Iris pigment epithelial cell (primary cell): ENCODE data around the gene PIP5K1B.
A peak's percentile ranks its signal among the peaks of the same experiment; 100 is the strongest.
"Not testable (repeated sequence)": the region's sequence is repeated elsewhere in the genome, so short reads cannot be mapped to it uniquely, and the experiment has no call there.

Source experiments
- DNase-seq: peaks from one replicate; pipeline ENCODE4 v3.0.0-alpha.2; 2011; ENCODE audit warnings: low read depth

PIP5K1B gene

DNA sequence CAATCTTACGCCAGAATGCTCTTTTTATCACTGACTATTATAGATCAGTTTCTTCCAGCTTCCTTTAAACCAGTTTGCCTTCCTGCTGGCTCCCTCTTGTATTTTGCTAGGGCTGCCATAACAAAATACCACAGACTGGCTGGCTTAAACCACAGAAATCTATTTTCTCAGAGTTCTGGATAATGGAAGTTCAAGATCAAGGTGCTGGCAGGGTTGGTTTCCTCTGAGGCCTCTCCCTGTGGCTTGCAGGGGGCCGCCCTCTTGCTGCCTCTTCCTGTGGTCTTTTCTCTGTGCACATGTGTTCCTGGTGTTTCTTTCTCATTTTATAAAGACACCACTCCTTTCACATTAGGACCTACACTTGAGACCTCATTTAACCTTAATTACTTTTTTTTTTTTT is 323.7 kb downstream of the PIP5K1B start:
- no peak for DNase-seq

DNA sequence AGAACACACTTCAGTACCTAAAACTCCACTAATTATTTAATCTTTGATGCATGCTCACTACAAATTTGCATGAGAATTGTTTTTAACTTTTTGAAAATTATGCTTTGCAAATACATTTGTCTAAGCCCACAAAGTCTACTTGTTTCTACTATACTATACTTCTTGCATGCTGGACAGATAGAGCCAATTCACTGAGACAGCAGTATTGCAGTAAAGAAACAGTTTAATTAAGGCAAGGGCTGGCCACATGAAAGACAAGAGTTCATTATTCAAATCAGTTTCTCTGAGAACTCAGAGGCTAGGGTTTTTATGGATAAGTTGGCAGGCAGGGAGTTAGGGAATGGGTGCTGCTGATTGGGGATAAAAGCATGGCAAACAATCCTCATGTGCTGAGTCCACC is 324.5 kb downstream of the PIP5K1B start:
- no peak for DNase-seq

DNA sequence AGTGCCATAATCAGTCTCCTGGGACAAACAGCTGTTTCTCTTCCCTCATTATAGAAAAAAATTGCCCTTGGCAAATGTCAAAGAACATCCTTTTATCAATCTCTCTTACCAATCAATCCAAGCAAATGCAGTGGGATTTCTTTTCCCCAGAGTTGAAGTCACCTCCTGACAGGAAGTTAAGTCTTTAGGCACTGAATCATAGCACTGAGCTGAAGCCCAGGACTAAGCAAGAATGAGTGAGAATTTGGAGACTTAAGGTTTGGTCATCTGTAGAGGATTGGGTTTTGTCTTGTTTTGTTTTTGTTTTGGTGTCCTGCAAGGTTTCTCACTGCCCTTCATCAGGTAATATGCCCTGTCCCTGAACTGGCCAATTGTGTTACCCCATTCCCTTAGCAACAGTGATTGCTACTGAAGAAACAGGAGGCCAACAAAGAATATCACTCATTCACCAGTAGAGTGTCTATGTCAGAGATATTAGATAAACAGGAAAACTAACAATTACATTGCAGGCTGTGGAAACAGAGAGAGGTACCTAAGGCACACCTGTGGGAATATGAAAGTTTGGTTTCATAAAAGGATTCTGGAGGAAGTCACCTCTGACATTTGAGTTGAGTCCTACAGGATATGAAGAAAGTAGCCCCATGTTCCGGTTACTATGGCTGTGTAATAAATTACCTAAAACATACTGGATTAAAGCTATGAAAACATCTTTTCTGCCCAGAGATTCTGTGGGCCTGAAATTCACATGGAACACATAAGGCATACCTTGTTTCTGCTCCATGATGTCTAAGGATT is 326.0 kb downstream of the PIP5K1B start:
- peak; percentile 63 for DNase-seq

DNA sequence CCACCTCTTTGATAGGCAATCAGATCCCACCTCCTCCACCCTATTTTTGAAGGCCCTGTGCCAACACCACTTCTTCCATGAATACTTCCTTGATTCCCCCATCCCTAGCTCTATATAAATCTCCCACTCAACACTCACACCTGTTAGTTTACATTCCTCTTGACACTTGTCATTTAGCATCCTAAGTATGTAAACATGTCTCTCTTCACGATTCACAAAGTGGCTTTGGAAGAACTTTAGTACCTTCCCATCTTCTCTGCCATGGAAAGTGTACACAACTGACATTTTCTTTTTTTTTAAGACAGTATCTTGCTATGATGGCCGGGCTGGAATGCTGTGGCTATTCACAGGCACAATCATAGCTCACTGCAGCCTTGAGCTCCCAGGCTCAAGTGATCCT is 329.0 kb downstream of the PIP5K1B start:
- DNase-seq, result no peak

DNA sequence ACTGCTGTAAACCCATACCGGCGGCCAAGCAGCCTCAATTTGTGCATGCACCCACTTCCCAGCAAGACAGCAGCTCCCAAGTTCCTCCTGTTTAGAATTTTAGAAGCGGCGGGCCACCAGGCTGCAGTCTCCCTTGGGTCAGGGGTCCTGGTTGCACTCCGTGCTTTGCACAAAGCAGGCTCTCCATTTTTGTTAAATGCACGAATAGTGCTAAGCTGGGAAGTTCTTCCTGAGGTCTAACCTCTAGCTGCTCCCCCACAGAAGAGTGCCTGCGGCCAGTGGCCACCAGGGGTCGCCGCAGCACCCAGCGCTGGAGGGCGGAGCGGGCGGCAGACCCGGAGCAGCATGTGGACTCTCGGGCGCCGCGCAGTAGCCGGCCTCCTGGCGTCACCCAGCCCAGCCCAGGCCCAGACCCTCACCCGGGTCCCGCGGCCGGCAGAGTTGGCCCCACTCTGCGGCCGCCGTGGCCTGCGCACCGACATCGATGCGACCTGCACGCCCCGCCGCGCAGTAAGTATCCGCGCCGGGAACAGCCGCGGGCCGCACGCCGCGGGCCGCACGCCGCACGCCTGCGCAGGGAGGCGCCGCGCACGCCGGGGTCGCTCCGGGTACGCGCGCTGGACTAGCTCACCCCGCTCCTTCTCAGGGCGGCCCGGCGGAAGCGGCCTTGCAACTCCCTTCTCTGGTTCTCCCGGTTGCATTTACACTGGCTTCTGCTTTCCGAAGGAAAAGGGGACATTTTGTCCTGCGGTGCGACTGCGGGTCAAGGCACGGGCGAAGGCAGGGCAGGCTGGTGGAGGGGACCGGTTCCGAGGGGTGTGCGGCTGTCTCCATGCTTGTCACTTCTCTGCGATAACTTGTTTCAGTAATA is 330.6 kb downstream of the PIP5K1B start, which contains the start of gene FXN:
Gene FXN, plus strand, starts transcription at position 315 of the 871 bp plus-strand sequence. Its CDS starts 31 bp downstream, at position 346.
- peak; percentile 81 for DNase-seq

DNA sequence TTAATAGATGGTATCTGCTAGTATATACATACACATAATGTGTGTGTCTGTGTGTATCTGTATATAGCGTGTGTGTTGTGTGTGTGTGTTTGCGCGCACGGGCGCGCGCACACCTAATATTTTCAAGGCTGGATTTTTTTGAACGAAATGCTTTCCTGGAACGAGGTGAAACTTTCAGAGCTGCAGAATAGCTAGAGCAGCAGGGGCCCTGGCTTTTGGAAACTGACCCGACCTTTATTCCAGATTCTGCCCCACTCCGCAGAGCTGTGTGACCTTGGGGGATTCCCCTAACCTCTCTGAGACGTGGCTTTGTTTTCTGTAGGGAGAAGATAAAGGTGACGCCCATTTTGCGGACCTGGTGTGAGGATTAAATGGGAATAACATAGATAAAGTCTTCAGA is 331.3 kb downstream of the PIP5K1B start:
- DNase-seq, result peak; percentile 34

DNA sequence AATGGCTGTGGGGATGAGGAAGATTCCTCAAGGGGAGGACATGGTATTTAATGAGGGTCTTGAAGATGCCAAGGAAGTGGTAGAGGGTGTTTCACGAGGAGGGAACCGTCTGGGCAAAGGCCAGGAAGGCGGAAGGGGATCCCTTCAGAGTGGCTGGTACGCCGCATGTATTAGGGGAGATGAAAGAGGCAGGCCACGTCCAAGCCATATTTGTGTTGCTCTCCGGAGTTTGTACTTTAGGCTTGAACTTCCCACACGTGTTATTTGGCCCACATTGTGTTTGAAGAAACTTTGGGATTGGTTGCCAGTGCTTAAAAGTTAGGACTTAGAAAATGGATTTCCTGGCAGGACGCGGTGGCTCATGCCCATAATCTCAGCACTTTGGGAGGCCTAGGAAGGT is 331.8 kb downstream of the PIP5K1B start:
- no peak for DNase-seq

DNA sequence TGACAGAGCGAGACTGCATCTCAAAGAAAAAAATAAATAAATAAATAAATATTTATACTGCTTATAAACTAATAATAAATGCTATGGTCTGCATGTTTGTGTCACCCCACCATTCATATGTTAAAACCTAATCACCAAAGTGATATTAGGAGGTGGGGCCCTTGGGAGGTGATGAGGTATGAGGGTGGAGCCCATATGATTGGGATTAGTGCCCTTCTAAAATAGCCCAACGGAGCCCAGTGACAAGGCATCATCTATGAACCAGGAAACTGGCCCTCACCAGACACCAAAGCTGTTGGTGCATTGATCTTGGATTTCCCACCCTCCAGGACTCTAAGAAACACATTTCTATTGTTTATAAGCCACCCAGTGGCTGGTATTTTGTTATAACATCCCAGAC is 335.6 kb downstream of the PIP5K1B start:
- no peak for DNase-seq

DNA sequence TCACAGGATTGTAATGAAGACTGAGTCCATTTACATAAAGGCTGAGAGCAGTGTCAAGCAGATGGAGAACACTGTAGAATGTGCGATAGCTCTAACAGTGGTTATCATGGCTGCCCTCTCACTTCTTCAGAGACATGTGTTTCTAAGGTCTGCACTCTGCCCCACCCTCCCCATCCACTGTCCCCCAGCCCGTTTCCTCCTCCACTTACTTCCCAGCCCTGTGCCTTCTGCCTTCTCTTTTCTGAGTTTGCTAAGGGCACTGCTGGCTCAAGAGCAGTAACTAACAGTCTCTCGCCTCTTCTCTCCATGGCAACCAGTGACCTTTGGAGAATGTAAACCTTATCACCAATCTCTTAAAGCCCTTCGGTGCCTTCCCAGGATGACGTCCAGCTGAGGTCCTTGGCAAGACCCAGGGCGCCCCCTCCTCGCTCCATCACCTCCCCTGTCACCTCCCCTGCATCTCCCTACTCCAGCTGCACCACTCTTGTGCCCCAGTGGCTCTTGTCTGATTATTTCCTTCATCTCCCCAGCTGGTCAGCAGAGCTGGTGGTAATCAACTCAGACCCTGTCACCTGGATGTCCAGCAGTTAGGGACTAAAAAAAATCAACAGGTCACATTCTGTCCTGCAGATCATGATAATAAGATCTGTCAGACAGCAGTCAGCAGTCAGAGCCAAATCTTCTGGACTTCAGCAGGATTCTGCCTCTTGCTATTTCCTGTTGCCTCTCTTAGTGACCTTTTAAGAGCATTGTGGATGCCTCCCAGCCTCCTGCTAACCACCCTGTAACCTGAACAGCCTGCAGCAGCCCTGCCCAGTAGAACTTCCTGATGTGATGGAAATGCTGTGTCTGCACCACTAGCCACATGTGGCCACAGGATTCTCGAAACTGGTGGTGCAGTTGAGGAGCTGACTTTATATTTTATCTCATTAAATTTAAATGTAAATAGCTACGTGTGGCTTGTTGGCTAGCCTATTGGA is 339.5 kb downstream of the PIP5K1B start:
- DNase-seq, result peak; percentile 90

DNA sequence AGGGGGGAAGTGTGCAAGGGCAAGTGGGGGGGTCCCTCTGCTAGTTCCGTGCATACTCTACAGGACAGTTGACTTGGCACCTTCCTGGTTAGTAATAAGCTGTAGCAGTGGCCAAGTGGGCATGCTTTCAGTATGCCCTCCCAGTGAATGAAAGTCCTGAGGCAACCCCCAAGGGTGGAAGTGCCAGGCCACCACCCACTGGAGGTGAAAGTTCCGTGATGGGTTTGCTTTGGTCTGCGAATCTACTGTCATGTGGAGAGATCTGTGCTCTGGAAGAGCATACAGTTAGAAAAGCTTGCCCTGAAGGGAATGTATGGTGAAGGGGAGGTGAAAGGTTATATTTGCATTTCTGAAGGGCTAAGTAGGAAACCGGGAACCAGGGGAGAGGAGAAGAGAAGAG is 340.8 kb downstream of the PIP5K1B start:
- DNase-seq, result no peak

DNA sequence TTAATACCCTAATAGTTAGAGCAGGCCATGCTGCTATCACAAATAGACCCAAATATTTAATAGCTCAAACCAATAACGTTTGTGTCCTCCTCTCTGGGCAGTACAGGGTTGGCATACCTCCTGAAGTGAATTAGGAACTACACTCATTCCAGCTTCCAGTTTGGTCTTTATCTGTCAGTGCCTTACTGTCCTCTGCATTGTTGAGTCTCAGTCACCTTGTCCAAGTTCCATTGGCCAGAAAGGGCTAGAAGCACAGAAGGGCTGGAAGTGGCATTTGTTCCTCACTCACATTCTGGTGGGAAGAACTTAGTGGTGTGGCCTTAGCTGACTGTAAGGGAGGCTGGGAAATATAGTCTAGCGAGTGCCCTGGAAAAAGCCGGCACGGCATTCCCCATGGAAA is 341.7 kb downstream of the PIP5K1B start:
- DNase-seq, result no peak

DNA sequence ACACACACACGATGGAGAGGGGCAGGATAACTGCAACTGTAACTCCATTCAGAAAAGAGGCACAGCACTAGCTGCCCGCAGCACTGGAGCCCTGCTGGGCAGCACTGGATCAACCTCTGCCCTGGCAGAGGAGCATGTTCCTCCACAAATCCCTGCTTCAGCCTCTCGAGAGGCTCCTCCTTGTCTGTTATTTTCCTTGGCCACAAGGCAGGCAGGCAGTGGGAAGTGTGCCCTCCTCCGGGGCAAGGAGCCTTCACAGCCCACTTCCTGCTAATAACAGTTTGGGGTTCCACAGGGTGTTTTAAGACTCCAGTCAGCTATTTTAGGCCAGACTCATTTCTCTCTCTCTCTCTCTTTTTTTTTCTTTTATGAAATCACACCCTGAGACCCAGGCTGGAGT is 342.3 kb downstream of the PIP5K1B start:
- no peak for DNase-seq

DNA sequence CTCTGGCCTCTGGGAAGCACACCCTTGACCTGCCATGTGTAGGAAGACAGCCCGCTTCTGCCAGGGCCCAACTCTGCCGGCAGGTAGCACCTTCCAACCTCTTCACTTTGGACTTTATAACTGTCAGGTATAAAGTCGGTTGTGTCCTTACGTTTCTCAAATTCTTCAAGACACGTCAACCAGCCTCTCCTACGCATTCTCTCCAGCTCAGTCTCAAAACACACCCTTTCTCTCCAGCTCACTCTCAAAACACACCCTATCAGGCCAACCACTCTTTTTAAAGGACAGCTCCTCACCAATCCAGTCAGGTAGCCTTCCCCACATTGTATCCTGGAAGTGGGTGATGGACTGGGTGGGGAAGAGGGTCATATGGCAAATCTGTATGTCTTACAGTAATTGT is 344.1 kb downstream of the PIP5K1B start:
- no peak for DNase-seq

DNA sequence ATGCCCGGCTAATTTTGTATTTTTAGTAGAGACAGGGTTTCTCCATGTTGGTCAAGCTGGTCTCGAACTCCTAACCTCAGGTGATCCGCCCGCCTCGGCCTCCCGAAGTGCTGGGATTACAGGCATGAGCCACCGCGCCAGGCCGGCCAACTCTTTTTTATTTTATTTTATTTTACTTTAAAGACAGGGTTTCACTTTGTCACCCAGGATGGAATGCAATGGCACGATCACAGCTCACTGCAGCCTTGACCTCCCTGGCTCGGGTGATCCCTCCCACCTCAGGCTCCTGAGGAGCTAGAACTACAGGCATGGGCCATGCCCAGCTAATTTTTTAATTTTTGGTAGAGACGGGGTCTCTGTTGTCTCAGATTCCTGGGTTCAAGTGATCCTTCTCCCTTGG is 345.9 kb downstream of the PIP5K1B start:
- DNase-seq, result not testable (repeated sequence)

DNA sequence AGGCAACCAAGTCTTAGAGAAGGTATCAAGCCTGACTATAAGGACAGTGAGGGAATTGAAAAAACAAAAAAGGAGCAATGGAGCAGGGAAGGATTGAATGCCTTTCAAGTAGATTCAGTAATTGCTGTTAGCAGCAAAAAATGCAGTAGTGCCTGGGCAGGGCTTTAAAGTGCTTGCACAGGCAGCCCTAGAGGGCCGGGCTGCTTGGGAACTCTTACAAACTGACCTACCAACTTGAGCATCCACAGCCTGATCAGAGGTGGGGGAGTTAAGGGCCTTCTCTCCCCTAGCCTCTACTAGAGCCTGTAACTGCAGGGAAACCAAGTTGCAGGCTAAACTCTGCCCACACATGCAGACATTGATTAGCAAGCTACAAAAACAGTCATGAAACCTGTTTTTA is 349.9 kb downstream of the PIP5K1B start:
- no peak for DNase-seq

DNA sequence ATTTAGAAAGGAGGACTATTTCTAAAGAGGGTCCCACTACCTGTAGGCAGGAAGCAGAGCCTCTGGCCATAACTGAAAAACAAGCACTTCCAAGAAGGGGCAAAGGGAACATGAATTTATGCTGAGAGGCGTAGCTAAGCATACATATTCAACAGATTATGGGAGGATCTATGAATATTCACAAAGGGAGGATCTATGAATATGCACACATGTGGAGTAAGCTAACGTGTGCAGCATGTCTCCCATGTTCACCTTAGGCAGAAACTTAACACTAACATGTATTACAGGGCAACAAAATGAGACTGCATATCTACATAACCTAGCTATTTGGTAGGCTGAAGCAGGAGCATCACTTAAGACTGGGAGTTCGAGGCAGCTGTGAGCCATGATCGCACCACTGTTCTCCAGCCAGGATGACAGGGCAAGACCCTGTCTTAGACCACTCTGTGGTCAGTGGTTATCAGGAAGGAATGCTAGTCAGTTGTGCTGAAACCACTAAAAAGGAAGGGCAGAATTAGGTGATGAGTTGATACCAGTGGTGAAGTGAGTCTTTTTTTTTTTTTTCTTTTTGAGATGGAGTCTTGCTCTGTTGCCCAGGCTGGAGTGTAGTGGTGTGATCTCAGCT is 351.3 kb downstream of the PIP5K1B start:
- DNase-seq, result no peak

DNA sequence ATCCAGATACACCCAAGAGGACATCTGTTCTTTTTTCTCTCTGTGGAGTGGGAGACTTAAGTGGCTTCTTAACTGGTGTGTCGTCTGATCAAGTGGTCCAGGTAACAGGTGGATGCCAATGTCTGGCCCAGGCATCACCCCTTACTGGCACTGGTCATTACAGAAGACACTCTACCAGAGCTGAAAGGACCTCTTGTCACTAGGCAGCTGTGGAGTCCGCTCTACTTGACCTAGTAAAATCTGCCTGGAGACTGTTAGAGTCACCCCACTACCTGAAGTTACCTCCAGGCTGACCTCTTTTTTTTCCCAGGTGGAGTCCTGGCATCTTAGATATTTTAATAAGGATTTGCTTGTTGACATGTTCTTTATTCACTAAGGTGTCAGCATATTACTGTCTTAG is 353.1 kb downstream of the PIP5K1B start:
- no peak for DNase-seq
